HG02798 (cell line): ENCODE data around the gene HBG2.
"Not testable (repeated sequence)": the region's sequence is repeated elsewhere in the genome, so short reads cannot be mapped to it uniquely, and the experiment has no call there.

ENCODE experiments used
- ATAC-seq: cut with Tn5 transposase; IDR thresholded peaks from one replicate; pipeline ENCODE4 v1.9.1; 2021; ENCODE audit warnings: mild to moderate bottlenecking; ENCODE audit not compliant: unreplicated experiment, poor library complexity

The HBG2 gene

GRCh38 chr11:5252192-5252918, 2.2 kb downstream of the HBG2 start:
- ATAC-seq = no peak

- no peak for ATAC-seq
These were observed 2.8 kb downstream of the HBG2 start for GRCh38 chr11:5251746-5252145.

GRCh38 chr11:5250543-5251204, 3.9 kb downstream of the HBG2 start:
- no peak for ATAC-seq

GRCh38 chr11:5249807-5250396, 4.7 kb downstream of the HBG2 start, which contains the start of gene HBG1:
Gene HBG1, minus strand, starts transcription at chr11:5249857. Its CDS starts 53 bp downstream, at chr11:5249804.
- not testable (repeated sequence) for ATAC-seq

GRCh38 chr11:5248498-5248897, 6.1 kb downstream of the HBG2 start:
- ATAC-seq = not testable (repeated sequence)

- ATAC-seq = no peak
These were observed 6.9 kb downstream of the HBG2 start for GRCh38 chr11:5247472-5248192.

- ATAC-seq = no peak
These were observed 7.7 kb downstream of the HBG2 start for GRCh38 chr11:5246772-5247471.

GRCh38 chr11:5245155-5245554, 9.4 kb downstream of the HBG2 start:
- no peak for ATAC-seq

GRCh38 chr11:5243816-5244180, 10.8 kb downstream of the HBG2 start:
- no peak for ATAC-seq

GRCh38 chr11:5242933-5243815, 11.4 kb downstream of the HBG2 start:
- ATAC-seq = peak; percentile 68

- no peak for ATAC-seq
These were observed 12.4 kb downstream of the HBG2 start for GRCh38 chr11:5242208-5242607.

- ATAC-seq = no peak
These were observed 13.1 kb downstream of the HBG2 start for GRCh38 chr11:5241458-5241857.

GRCh38 chr11:5240458-5240857, 14.1 kb downstream of the HBG2 start:
- ATAC-seq = no peak

- ATAC-seq = no peak
These were observed 14.5 kb downstream of the HBG2 start for GRCh38 chr11:5240056-5240455.

- ATAC-seq = no peak
These were observed 15.5 kb downstream of the HBG2 start for GRCh38 chr11:5239046-5239445.

- no peak for ATAC-seq
These were observed 16.1 kb downstream of the HBG2 start for GRCh38 chr11:5238486-5238885.

- ATAC-seq = no peak
These were observed 17.2 kb downstream of the HBG2 start for GRCh38 chr11:5237420-5237819.

- no peak for ATAC-seq
These were observed 19.1 kb downstream of the HBG2 start for GRCh38 chr11:5235364-5236095.

- peak; percentile 58 for ATAC-seq
These were observed 20.2 kb downstream of the HBG2 start, which contains the start of gene HBD for GRCh38 chr11:5234381-5234834. Gene HBD, minus strand, starts transcription at chr11:5234483. Its CDS starts 50 bp downstream, at chr11:5234433.
